SKM-1 treated with dmso at 0.1 percent for 144 hours (cell line): Measurements from ENCODE around the gene NAT10.
"Not testable (repeated sequence)": the region's sequence is repeated elsewhere in the genome, so short reads cannot be mapped to it uniquely, and the experiment has no call there.

Experiments
- DNase-seq: peaks from one replicate; lab custom pipeline; 2025; ENCODE audit not compliant: unreplicated experiment; lab: John Stamatoyannopoulos, UW

The NAT10 gene

DNA sequence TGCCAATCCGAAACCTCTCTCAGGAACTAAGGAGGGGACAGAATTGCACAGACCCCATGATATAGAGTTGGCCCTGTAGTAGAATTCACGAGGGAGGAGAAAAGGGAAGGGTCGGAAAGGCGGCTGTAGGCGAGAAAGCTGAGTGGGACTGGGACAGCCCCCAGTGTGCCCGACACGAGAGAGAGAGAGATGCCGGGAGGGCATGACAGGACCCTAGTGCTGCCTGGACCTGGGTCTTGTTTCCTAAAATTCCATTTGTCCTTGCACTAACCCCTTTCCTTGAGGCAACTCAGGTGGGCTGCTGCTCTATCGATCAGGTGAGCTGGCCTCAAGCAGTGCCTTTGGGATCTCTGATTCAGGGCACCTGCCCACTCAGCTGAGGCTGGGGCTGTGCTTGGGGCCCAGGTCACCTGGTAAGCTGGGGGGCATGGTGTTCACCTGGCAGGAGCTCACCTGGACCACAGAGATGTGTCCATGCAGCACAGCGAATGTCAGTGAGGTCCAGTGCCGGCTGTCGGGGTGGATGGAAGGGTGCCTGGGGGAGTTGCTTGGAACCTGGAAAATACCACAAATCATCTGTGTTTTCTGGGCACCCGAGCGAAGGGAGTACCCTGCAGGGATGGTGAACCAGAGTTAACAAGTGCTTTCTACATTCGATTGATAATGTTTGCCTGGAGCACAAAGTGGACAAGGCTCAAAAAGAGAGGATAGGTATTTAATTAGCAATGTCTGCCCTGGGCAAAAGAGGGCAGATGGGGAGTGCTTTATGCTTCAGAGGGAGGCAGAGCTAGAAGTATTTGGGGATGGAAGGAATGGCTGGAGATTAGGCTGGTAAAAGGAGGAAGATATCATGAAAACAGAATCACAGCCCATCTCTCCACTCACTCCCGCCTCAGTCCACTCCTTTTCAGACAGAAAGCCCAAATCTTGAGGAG lies 61.6 kb downstream of the NAT10 start:
- no peak for DNase-seq

DNA sequence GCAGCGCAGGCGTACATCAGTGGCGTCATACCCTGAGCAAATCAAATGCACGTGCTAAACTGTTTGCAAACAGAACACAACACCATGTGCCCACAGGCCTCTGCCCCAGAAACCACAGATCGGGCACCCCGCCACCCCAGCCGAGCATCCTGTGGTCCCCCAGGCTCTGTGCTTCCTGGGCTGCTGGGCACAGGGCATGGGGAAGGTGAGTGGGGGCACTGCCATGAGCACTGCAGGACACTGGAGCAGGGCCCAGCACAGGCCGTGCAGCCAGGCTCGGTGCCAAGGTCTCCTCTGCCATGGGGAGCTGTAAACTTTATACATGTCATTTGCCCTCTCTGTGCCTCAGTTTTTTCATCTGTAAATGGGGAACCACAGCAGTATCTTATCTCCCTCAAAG lies 62.5 kb downstream of the NAT10 start:
- DNase-seq = no peak

DNA sequence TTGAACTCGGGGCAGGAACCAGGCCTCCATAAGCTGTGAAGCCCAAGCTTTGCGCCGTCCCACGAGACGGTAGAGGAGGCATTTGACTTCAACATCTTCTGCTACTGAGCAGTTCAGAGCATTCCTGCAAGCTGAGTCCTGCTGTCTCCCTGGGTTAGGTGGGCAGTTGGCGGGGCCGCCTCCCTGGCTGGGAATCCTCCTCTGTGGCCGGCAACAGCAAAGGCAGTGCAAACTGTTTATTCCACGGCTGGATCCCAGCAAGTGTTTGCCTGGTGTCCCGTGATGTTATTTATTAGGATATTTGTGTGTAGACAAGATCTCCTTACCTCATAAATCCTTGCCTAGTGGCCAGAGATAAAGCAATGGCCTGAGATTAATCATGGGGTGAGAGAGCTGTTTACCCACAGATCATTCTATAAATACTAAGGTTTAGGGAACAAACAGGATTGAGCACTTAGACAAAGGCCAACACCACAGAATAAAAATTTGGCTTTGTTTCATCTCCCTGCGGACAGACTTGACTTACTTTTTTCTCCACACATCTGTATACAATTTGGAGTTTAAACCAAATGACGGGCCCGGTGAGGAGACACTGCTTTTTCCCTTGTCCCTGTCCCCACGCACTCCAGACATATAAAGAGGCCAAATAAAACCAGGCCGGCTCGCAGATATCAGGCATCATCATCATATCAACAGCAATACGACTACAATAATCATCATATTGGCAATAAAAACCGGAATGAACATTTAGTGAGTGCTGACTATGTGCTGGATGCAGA lies 63.4 kb downstream of the NAT10 start:
- no peak for DNase-seq

DNA sequence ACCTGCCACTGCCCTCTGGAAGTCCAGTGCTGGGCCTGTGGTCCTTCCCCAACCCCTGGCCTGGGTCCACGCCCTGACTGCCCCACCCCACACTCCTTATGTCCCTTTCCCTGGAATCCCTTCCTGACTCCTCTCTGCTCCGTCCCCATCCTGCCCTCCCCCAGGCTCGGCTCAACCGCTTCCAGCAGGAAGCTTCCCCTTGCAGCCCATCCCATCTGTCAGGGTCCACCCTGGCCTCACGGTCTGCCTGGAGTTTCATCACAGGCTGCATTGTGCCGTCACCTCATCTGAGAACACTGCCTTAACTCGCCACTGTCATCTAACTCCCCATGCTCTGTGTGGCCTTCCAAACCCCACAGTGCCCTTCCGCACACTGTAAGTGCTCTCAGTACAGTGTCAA lies 64.3 kb downstream of the NAT10 start:
- no peak for DNase-seq

DNA sequence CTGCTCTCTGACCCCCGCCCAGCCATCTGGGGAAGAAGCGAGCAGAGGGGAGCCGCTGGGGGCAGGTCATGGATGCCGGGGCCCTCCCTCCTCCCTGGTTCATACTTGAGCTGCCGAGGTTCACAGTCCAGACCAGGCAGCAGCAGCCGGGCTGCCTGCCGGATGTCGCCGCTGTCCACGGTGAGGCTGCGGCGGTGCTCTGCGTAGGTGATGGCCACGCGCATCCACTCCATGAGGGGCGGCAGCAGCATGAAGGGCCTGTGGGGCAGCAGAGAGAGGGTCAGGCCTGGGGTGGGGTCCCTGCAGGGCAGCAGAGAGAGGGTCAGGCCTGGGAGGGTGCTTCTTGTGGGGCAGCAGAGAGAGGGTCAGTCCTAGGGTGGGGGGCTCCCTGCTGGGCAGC lies 67.6 kb downstream of the NAT10 start:
- no peak for DNase-seq

DNA sequence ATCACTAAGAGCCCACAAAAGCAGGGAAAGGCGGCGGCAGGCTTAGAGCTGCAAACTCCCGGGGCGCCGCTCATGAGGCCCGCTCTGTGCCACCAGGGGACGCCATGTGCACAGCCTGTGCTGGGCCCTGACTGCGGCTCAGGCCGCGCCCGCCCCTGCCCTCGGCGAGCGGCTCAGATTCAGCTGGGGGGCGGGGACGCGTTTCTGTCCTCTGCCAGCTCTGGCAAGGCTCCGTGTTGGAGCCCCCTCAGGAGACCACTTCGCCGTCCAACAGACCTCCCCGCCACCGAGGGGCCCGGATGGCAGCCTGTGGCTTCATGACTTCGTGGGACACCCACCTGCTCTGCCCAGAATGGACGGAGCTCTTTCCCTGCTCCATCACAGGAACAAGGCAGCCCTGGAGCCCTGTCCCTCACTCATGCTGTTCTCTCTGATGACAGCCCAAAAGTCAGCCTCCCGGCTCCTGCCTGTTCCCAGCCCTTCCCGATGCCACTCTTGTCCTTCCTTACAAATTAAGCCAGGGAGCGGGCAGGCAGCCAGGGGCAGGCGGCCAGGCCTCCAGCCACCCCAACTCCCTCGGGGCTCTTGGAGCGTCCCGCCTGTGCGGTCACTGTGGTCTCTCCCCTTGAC lies 69.1 kb downstream of the NAT10 start:
- peak; percentile 66 for DNase-seq

DNA sequence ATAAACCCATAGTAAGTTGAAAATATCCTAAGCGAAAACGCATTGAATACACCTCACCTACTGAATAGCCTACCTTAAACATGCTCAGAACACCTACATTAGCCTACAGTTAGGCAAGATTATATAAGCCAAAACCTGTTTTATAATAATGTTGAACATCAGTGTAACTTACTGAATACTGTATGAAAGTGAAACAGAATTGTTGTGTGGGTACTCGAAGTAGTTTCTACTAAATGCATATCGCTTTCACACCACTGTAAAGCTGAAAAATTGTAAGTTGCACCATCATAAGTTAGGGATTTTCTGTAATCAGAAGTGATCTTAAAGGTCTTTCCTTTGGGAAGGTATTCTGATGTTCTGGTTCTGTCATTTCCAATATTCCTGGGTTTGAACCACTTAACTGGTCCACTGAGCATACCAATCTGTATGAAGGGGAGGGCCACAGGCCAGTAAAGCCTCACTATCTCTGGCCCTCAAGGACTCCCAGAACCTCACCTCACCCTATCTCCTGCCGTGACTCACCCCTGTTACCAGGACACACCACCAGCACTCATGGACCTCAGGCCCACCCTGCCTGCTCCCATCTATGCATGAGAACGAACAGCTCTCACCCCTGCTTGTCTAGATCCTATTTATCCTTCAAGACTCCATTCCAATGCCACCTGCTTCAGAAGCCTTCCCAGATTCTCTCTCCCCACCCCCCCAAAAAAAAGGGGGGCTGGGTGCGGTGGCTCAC lies 70.0 kb downstream of the NAT10 start:
- no peak for DNase-seq

DNA sequence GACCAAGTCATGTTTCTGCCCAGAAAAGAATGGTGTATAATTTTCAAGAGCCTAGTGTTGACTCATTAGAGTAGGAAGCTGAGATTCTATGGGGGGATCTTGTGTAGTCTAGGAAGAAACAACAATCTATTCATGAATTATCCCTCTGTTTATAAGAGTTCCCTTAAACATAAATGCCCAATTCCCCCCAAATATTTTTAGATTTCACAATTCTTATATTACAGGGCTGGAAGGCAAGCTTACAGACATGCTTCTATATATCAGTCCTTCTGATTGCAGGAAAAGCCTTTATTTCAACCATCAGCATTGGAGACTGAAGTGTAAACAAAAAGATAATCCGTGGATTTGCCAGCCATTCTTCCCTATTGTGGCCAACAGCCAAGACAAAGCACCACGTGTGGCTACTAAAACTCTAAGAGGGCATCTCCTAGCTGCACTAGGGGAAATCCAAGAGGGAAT lies 71.4 kb downstream of the NAT10 start:
- DNase-seq = no peak

DNA sequence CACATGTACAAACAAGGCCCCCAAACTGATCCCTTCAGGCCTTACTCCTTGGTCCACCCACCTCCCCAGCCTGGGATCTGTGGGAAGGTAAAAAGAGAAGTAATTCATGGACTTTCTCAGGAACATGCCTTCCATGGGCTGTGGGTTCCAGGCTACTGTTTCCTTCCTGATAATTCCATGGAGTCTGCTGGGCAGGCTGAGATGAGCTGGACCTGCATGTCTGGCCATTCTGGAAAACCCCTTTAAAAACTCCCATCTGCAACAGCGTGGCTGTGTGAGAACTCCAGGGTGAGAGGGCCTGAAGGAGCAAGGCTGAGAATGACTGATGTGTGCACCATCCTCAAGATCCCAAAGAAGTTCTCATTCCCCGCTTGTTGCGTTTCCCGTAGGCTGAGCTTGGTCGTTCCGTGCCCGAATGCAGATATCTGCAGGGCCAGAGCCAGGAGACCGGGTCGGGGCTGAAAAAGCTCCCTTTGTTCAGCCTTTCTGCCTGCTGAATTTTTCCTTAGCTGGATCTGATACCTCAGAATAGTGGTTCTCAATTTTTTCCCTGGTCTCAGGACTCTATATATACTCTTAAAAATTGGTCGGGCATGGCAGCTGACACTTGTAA lies 72.9 kb downstream of the NAT10 start:
- no peak for DNase-seq

DNA sequence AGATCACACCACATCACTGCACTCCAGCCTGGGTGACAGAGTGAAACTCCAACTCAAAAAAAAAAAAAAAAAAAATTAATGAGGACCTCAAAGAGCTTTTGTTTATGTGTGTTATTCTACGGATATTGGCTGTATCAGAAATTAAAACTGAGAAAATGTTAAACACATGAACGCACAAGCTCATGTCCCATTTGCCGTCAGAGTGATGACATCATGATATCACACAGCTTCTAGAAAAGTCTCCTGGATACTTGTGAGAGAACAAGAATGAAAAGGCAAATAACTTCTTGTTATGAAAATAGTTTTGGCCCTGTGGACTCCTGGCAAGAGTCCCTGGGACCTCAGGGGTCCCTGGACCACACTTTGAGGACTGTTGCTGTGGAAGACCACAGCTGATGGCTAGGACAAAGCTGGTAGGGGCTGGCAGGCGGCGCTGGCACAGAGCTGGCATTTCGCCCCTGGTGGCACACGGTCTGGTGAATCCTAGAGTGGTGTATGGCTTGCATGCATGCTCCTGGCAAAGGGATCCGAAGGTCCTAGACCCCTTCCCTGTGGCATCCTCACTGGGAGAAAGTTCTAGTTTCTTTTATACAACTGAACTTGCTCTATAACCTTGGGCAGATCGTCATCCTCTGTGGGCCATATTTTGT lies 73.7 kb downstream of the NAT10 start:
- no peak for DNase-seq

DNA sequence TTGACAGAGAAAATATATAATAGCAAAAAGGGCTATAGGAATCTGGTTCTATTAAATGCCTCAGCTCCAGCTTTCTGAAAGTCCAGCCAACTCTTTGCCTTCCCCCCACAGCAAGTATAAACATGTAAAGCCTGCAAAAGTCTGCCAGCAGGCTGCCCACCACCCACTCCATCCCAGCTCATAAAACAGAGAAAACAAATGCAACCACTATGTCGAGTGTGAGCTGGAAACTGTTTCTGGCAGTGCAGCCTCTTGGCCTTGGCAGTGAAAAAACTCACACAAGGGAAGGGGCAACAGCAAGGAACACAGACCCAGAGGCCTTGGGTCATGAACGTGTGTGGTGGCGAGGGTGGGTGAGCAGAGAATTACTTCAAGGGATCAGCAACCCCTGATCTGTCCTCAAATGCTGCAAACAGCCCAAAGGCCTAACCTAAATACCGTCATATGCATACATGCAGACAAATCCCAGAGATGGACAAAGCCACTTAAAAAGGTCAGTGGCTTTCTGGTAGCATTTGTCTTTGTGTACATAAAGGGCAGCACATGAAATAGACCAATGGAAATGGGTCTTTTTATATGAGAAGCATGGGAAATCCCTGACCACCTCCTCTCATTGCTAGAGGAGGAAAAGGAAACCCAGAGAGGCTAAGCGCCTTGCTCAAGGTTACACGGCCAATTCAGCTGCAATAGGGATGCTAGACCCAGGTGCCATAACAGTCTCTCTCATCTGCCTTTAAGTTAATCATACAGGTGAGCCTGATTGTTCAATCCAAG lies 74.8 kb downstream of the NAT10 start:
- no peak for DNase-seq

DNA sequence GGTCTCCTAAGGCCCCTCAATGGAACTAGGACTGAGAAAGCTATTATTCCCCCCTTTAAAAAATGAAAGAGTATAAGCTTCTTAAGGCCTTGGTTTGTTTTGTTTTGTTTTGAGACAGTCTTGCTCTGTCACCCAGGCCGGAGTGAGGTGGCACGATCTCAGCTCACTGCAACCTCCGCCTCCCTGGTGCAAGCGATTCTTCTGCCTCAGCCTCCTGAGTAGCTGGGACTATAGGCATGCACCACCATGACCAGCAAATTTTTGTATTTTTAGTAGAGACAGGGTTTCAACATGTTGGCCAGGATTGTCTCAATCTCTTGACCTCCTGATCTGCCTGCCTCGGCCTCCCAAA lies 75.4 kb downstream of the NAT10 start:
- DNase-seq = not testable (repeated sequence)

DNA sequence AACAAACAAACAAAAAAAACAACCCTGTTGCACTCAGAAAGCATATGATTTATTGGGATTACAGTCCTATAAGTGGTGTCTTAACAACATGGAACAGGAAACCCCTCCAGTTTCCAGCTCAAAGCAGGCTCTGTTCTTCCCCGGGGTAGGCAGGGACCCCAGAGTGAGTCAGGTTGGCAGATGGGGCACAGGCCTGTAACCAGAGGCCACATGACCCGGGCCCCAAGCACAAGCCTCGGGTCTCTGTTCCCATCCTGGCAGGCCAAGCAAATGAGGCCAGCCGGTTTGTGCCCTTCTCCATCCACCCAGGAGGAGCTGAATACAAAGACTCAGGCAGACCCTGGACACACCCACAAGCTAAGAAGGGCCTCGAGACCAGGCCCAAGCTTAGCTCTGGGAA lies 75.8 kb downstream of the NAT10 start:
- no peak for DNase-seq

DNA sequence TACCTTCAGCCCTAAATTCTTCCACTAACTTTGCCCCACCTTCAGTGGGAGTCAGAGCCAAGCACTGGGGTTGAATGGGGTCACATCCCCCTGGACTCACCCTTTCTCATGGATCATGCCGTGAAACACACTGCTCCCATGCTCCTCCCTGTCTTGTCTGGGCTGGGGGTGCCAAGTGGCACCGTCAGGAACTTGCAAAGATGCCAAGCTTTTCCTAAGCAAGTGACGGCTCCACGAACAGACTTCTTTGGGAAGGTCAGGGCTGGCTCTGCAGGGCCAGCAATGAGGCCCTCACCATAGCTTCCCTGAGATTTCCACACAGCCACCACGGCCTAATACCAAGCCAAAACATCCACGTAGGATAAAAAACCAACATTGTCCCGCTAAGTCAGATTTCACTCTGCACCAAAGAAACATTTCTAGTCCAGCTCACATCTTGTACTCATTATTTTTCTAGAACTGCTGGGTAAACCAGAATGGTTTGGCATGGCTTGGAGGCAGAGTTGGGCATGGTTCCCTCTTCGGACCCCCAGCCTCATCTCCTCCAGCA lies 76.5 kb downstream of the NAT10 start:
- DNase-seq = no peak

DNA sequence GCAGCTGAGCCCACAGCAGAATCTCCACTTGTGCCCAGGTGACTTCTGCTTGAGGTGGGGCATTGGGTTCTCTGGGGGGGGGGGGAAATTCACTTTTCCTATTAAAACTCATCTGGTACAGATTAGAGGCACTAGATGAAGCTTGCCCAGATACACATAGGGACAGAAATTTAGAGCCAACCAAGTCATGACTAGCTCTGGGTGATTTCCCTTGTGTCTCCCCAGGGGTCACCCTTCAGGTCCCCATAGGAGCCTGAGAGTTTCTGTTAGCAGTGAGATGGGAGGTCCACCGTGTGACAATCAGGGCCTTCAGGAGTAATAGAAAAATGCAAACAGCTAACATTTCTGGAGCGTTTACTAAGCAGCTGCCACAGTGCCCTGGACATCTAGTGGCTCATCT lies 77.0 kb downstream of the NAT10 start:
- DNase-seq = no peak

DNA sequence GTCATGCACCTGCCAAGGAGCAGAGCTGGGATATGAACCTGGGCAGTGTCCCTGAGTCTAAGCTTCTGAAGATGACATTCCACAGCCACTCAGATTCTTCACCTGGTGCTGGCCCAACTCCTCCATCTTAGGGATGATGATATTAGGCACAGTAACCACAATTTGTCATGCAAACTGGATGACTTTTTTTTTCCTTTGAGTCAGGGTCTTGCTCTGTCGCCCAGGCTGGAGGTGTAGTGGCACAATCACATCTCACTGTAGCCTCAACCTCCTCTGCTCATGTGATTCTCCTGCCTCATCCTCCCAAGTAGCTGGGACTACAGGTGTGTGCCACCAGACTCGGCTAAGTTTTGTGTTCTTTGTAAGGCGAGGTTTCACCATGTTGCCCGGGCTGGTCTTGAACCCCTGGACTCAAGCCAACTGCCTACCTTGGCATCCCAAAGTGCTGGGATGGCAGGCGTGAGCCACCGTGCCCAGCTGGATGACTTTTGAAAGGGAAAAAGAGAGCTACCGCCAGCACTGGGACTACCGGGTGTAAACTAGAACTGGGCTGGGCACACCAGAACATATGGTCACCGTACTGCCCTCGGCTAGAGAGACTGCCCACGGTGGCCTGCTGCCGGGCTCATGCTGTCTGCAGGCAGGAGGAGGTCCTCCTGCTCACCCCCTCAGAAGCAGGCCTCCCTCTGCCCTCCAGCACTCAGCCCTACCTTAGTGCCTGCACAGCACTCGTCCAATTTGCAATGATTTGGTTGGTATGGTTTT lies 77.7 kb downstream of the NAT10 start:
- DNase-seq = no peak

DNA sequence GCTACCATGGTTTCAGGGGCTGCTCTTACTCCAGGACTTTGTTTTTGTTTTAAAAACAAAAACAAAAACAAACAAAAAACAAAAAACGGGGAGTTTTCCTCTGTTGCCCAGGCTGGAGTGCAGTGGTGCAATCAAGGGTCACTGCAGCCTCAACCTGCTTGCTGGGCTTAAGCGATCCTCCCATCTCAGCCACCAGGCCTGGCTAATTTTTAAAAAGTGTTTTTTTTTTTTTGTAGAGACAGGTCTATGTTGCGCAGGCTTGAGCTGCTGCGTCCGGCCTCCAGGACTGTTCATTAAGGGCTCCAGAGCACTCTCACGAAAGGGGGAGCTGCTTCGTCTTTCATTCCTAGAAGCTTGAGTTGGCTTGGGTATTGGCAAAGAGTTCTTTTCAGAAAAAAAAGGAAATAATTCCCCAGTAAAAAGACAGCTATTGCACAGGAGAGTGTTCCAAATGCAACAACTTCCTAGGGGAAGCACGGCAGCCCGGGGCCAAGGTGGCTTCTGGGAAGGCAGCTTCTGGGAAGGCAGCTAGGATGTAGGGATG lies 78.5 kb downstream of the NAT10 start:
- DNase-seq = no peak

DNA sequence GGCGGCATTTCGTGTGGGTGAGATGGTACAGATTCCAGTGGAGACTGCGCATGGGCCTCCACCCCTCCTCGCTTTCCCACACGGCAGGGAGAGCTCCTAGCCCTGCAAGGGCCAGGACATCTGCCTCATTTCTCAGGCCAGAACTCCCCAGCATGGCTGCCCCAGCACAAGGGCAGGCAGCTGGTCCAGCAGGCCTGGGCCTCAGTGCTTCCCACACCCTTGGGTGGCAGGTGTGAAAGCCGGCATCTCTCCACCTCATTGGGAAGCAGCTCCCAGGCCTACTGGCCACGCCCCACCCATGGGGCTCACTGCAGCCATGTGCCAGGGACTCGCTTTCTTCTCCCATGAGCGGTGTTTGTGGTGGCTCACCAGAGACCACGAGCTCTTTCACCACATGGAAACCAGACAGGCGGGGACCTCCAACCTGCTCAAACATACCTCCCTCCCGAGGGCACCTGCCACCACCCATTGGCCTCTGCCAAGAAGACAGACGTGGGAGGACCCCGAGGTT lies 79.1 kb downstream of the NAT10 start:
- no peak for DNase-seq
